Left ventricle myocardium inferior (tissue), 1 donor: ENCODE results near the gene RFPL4AL1. TPM values are rescaled to one million over a fixed set of nuclear protein-coding genes. Genes with fewer than 3 reads are reported as not detected.
"Not testable (repeated sequence)": the region's sequence is repeated elsewhere in the genome, so short reads cannot be mapped to it uniquely, and the experiment has no call there.

Experiments
- DNase-seq: peaks from one replicate; pipeline ENCODE4 v3.0.0-alpha.2; 2020
- H3K27ac ChIP-seq: fragments of 200-600 bp; replicated peaks from 2 replicates; pipeline ENCODE4 v1.8.0; 2021
- H3K27me3 ChIP-seq: fragments of 200-600 bp; 2 replicates; pipeline ENCODE4 v1.8.0; 2021; ENCODE audit warnings: low read depth
- H3K36me3 ChIP-seq: fragments of 200-600 bp; 2 replicates; pipeline ENCODE4 v1.8.0; 2021
- H3K4me1 ChIP-seq: fragments of 200-600 bp; 2 replicates; pipeline ENCODE4 v1.8.0; 2021
- H3K4me3 ChIP-seq: fragments of 200-600 bp; 2 replicates; pipeline ENCODE4 v1.8.0; 2021; ENCODE audit warnings: mild to moderate bottlenecking, moderate library complexity
- H3K9me3 ChIP-seq: fragments of 200-600 bp; replicated peaks from 2 replicates; pipeline ENCODE4 v1.8.0; 2021
- intact Hi-C: fragments of 100-400 bp; cut with micrococcal nuclease; formaldehyde crosslinking; loops from one replicate; pipeline ENCODE4 v1.11.0; 2022
- total RNA-seq: library from RNA; stranded (reverse); fragmentation: NEBNext Ultra II Directional; extraction: Animal tissue kit (Norgen Biotek cat#: 25700); gene quantifications from one replicate; pipeline ENCODE4 v1.2.1, GENCODE V29; 2021
- TF ChIP-seq, protein P1 (sequence below): fragments of 200-600 bp; IDR thresholded peaks from 2 replicates; pipeline ENCODE4 v1.8.0; 2021; ENCODE audit warnings: antibody characterized with exemption, mild to moderate bottlenecking, borderline replicate concordance
- donor health status: DM: no; HTN: yes; CAD: no; lungs with severe emphysema.

Gene RFPL4AL1
- total RNA-seq, 1 donor from 2014 or later, result not detected

DNA sequence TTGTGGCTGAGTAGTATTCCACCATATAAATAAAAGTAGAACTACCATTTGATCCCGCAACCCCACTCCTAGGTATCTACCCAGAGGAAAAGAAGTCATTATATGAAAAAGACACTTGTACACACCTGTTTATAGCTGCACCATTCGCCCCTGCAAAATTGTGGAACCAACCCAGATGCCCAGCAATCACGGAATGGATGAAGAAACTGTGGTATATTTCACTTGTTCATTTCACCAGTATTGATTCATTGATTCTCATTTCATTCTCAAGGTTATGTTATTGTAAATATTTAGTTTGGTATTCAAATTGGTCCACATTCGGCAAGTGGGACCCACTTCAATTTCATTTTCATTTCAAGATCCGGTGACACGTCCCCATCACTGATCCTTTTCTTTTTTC, 18.2 kb upstream of the RFPL4AL1 start:
- Histone ChIP-seq H3K4me1 (no peaks in the 10 kb centered on the region), H3K9me3 (no peaks in the 10 kb centered on the region), H3K27me3 (peaks cover 58% of the 10 kb centered on the region), H3K4me3 (no peak overlapping the region), H3K36me3 (no peaks in the 10 kb centered on the region), H3K27ac (no peak overlapping the region)
- intact Hi-C loops, result no loop called here
- DNase-seq, result no peak
- TF ChIP-seq, protein P1, sequence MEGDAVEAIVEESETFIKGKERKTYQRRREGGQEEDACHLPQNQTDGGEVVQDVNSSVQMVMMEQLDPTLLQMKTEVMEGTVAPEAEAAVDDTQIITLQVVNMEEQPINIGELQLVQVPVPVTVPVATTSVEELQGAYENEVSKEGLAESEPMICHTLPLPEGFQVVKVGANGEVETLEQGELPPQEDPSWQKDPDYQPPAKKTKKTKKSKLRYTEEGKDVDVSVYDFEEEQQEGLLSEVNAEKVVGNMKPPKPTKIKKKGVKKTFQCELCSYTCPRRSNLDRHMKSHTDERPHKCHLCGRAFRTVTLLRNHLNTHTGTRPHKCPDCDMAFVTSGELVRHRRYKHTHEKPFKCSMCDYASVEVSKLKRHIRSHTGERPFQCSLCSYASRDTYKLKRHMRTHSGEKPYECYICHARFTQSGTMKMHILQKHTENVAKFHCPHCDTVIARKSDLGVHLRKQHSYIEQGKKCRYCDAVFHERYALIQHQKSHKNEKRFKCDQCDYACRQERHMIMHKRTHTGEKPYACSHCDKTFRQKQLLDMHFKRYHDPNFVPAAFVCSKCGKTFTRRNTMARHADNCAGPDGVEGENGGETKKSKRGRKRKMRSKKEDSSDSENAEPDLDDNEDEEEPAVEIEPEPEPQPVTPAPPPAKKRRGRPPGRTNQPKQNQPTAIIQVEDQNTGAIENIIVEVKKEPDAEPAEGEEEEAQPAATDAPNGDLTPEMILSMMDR, result no peak

DNA sequence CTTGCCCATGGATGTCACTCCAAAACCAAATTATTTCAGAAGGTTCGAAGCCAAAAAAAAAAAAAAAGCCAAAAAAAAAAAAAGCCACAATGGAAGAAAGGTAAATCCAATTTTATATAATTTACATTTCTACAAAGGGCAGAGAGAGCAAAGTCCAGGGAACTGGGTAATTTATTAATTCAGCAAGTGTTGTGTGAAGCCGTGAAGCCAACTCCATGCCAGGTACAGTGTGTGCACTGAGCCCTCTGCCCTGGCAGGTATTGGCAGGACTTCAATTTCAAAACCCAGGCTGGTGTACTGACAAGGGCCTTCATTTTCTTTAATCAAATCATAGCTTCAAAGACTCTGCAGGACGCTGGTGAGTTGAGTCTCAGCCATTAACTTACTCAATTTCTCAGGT, 15.5 kb upstream of the RFPL4AL1 start:
- no peaks in the 10 kb centered on the region for H3K36me3 ChIP-seq
- DNase-seq, result no peak
- H3K27me3 ChIP-seq, result peaks cover 61% of the 10 kb centered on the region
- H3K27ac ChIP-seq, result no peak overlapping the region
- intact Hi-C loops, result no loop called here
- TF ChIP-seq, protein P1, result no peak
- no peak overlapping the region for H3K4me3 ChIP-seq
- H3K4me1 ChIP-seq, result no peaks in the 10 kb centered on the region
- H3K9me3 ChIP-seq, result no peaks in the 10 kb centered on the region

DNA sequence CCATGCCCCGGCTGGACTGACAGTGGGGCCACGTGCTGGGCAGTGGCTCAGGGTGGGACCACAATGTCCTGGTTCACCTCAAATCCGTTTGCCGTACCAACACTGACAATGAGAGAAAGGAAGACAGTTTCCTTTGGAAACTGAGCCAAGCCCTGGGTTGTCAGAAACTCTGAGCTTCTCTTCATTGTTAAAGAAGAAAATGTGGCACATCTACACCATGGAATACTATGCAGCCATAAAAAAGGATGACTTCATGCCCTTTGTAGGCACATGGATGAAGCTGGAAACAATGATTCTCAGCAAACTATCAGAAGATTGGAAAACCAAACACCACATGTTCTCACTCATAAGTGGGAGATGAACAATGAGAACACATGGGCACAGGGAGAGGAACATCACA, 12.1 kb upstream of the RFPL4AL1 start:
- DNase-seq, H3K4me3 ChIP-seq, H3K9me3 ChIP-seq, intact Hi-C loops, H3K4me1 ChIP-seq, H3K27ac ChIP-seq, H3K36me3 ChIP-seq: not testable (repeated sequence)
- H3K27me3 ChIP-seq, result peaks cover 66% of the 10 kb centered on the region

DNA sequence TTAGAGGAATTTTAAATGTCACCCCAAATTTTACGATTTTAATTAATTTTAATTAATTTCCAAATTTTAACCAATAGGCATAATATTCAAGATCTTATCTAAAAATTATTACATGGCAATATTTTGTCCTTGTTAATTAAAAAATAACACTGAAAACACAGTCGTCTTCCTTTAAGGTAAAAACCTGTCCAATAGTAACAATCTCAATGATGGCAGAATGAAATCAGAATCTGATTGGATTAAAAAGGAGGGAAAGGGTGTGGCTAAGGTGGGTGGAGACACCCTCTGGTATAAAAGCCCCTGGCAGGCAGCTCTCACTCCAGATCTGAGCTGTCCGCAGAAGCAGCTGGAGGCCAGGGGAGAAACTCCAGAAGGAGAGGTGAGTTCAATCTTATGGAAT, 10.1 kb upstream of the RFPL4AL1 start, which contains the start of gene RFPL4A:
Gene RFPL4A, plus strand, starts transcription at position 301 of the 400 bp plus-strand sequence. CDS start 2,704 bp downstream, outside the sequence.
- H3K27ac ChIP-seq, H3K4me3 ChIP-seq, H3K36me3 ChIP-seq, H3K4me1 ChIP-seq, intact Hi-C loops, H3K9me3 ChIP-seq, DNase-seq: not testable (repeated sequence)
- H3K27me3 ChIP-seq, result peaks cover 47% of the 10 kb centered on the region

DNA sequence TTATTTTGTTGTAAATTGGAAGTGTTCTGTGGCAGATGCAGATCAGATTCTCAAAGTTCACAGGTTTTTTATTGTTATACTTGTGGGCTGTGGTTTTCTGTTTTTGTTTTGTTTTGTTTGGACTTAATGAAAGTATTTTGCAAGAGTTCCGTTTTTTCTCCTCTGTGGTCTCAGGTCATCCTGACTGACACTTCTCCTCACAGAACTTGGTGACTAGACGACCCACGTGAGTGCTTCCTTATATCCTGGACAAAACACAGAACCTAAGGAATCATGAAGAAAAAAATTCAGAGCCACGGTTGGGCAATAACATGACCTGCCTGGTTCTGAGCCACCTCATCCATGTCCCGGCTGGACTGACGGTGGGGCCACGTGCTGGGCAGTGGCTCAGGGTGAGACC, 2.5 kb upstream of the RFPL4AL1 start:
- Histone ChIP-seq H3K27ac (no peak overlapping the region), H3K4me1 (no peaks in the 10 kb centered on the region), H3K4me3 (no peak overlapping the region), H3K9me3 (no peaks in the 10 kb centered on the region), H3K27me3 (peaks cover 19% of the 10 kb centered on the region), H3K36me3 (no peaks in the 10 kb centered on the region)
- intact Hi-C loops, result no loop called here
- no peak for DNase-seq
- TF ChIP-seq, protein P1, result no peak

DNA sequence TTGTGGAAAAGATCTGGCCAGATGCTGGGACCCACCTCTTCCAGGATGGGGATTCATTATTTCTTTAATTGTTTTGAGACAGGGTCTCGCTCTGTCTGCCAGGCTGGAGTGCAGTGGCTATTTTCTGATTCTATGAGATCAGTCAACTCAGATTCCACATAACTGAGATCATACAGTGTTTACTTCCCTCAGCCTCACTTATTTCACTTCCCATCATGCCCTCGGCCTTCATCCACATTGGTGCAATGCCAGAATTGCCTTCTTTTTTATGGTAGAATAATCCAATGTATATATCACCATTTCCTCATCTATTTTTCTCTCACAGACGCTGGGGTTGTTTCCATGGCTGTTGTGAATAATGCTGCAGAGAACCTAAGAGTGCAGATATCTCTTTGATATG, 714 bp downstream of the RFPL4AL1 start:
- intact Hi-C loops, H3K4me1 ChIP-seq, H3K36me3 ChIP-seq: not testable (repeated sequence)

DNA sequence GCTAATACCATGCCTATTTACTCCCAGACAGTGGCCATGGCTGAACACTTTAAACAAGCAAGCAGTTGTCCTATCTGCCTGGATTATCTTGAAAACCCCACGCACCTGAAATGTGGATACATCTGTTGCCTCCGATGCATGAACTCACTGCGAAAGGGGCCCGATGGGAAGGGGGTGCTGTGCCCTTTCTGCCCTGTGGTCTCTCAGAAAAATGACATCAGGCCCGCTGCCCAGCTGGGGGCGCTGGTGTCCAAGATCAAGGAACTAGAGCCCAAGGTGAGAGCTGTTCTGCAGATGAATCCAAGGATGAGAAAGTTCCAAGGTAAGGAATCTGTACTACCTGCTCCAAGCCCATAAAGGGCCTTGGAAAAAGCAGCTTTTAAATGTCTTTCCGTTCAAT, 8.6 kb downstream of the RFPL4AL1 start:
- DNase-seq, result no peak
- Histone ChIP-seq H3K27ac (no peak overlapping the region), H3K27me3 (peaks cover 67% of the 10 kb centered on the region), H3K36me3 (no peaks in the 10 kb centered on the region), H3K4me1 (no peaks in the 10 kb centered on the region), H3K4me3 (no peak overlapping the region), H3K9me3 (no peaks in the 10 kb centered on the region)
- TF ChIP-seq, protein P1, result no peak
- intact Hi-C loops, result no loop called here

More for the DNA sequence above, 714 bp downstream of the RFPL4AL1 start:
- not testable (repeated sequence) for DNase-seq, H3K9me3 ChIP-seq, H3K4me3 ChIP-seq, H3K27ac ChIP-seq
- H3K27me3 ChIP-seq, result peaks cover 14% of the 10 kb centered on the region
